Spleen (tissue), 7 donors: ENCODE data around the gene STON2.

Source experiments
- CTCF ChIP-seq, 11 experiments: fragments of 200-600 bp in 7 of 11; fragments of 450-650 bp in 4 of 11; sonication (generic) in 4 of 11; IDR thresholded peaks in 8 of 11; conservative IDR thresholded peaks in 3 of 11; 1 replicate in 7 of 11; 2 replicates in 4 of 11; pipeline versions ENCODE4 v1.4.0 to v1.8.0; 2016 to 2021; ENCODE audit warnings: antibody characterized with exemption in 11 of 11, inconsistent platforms in 4 of 11, mild to moderate bottlenecking in 1 of 11
- POLR2A ChIP-seq, 3 donors: fragments of 450-650 bp; IDR thresholded peaks; one replicate each; pipeline ENCODE4 v1.5.1; 2017; ENCODE audit warnings: antibody characterized with exemption in 3 of 3, mild to moderate bottlenecking in 1 of 3
- POLR2AphosphoS5 ChIP-seq, 3 donors: sonication (generic); formaldehyde crosslinking; IDR thresholded peaks; one replicate each; pipeline ENCODE4 v1.5.1; 2017; ENCODE audit warnings: antibody characterized with exemption in 3 of 3
- donor health status: DM: no; HTN: no; CAD: no; lungs with moderate emphysema.
- donor health status: DM: no; HTN: no; CAD: no.
- donor health status: DM: no; HTN: no; CAD: no.

- TF ChIP-seq CTCF (IDR thresholded peaks at IDR 0.05 in 8 of 11, conservative IDR thresholded peaks at IDR 0.05 in 3 of 11) (no peak), POLR2A (IDR thresholded peaks at IDR 0.05) (no peak), POLR2AphosphoS5 (IDR thresholded peaks at IDR 0.05) (no peak)
Observed at GRCh38 chr14:81366884-81367283, 33.2 kb downstream of the STON2 start.
